ENCODE data around the gene MRFAP1. TPM values are rescaled to one million over a fixed set of nuclear protein-coding genes. Genes with fewer than 3 reads are reported as not detected.

The MRFAP1 gene
- total RNA-seq, 1 donor from 2014 or later, result 178 TPM

DNA sequence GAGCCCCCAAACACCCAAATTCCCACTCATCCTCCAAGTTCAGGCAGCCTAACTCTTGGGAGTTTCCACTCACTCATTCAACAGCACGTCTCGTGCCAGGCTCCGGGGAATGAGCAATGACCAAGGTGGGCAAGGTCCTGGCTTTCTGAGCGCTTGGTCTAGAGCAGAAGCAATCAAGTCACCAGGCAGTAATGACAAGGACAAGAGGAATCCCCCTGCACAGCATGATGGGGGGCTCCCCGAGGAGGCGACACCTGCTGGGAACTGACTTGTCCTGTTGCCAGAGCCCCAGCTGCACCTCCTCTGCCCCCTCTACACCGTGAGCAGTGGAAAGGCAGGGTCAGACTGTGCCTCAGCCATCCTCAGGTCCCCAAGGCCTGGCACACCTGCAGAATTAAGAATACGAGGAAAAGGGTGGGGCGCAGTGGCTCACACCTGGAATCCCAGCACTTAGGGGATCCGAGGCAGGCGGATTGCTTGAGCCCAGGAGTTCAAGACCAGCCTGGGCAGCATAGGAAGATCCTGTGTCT, 25.7 kb upstream of the MRFAP1 start:
- Mint-ChIP-seq H3K36me3 (peaks cover 8% of the 10 kb centered on the region), H3K4me1 (no peaks in the 10 kb centered on the region), H3K27me3 (ENCODE audit: insufficient read depth, low read depth) (no peaks in the 10 kb centered on the region), H3K4me3 (no peak overlapping the region), H3K9me3 (no peaks in the 10 kb centered on the region), H3K27ac (no peak overlapping the region)
- H3K79me2 ChIP-seq (ENCODE audit: low read depth), result no peaks in the 10 kb centered on the region
- no peak for DNase-seq (ENCODE audit: low spot score)
- H3K9ac ChIP-seq, result no peak overlapping the region
- H3K27me3 ChIP-seq, result no peaks in the 10 kb centered on the region
- no peaks in the 10 kb centered on the region for H3K36me3 ChIP-seq
- no peak overlapping the region for H3K4me2 ChIP-seq
- TF ChIP-seq EZH2 (IDR thresholded peaks at IDR 0.05) (no peak), EZH2phosphoT487 (IDR thresholded peaks at IDR 0.05) (no peak)
- TF ChIP-seq, protein P1, sequence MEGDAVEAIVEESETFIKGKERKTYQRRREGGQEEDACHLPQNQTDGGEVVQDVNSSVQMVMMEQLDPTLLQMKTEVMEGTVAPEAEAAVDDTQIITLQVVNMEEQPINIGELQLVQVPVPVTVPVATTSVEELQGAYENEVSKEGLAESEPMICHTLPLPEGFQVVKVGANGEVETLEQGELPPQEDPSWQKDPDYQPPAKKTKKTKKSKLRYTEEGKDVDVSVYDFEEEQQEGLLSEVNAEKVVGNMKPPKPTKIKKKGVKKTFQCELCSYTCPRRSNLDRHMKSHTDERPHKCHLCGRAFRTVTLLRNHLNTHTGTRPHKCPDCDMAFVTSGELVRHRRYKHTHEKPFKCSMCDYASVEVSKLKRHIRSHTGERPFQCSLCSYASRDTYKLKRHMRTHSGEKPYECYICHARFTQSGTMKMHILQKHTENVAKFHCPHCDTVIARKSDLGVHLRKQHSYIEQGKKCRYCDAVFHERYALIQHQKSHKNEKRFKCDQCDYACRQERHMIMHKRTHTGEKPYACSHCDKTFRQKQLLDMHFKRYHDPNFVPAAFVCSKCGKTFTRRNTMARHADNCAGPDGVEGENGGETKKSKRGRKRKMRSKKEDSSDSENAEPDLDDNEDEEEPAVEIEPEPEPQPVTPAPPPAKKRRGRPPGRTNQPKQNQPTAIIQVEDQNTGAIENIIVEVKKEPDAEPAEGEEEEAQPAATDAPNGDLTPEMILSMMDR (IDR thresholded peaks at IDR 0.05), result no peak
- no peak overlapping the region for H2AFZ ChIP-seq (replicated peaks)
- H3F3A ChIP-seq (ENCODE audit: low read depth), result no peaks in the 10 kb centered on the region
- no peak overlapping the region for H3K4me3 ChIP-seq
- no peak overlapping the region for H3K27ac ChIP-seq
- H3K4me1 ChIP-seq, result no peaks in the 10 kb centered on the region
- no peaks in the 10 kb centered on the region for H4K20me1 ChIP-seq (ENCODE audit: low read depth)
- H3K9me3 ChIP-seq (ENCODE audit: low read depth), result no peaks in the 10 kb centered on the region

DNA sequence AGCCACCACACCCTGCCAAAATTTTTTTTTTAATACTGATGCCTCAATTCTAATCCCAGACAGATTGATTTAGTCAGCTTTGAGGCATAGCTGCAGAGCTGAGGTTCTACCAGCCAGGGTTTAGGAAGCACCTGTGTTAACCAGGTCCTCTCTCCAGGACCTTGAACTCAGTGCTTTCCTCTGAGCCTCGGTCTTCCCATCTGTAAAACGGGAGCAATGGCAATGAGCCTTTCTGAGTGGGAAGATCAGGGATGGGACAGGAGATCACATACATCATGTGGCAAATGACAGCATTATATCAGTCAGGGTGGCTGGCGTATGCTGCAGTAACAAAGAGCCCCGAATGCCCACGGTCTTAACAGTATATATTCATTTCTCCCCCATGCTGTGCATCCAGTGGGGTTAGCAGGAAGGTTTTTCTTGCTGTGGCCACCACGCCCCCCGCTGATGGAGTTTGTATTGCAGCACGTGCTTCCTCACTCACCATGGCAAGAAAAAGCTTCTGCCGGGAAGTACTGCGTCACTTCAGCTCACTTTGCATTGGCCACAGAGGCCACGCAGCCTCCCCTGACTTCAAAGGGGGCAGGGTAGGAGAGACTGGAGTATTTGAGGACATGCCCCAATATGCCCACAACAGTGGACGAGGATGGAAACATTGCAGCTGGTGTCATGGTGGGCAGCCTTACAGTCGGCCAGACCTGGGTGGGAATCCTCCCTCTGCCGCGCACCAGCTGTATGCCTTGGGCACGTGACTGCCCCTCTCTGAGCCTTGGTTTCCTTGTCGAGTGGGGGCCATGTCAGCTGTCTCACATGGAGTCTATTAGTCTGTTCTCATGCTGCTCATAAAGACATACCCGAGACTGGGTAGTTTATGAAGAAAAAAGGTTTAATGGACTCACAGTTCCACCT, 24.1 kb upstream of the MRFAP1 start:
- H3K36me3 Mint-ChIP-seq, result peaks cover 8% of the 10 kb centered on the region
- no peak overlapping the region for H3K4me3 ChIP-seq
- H3K4me1 Mint-ChIP-seq, result no peaks in the 10 kb centered on the region
- H3F3A ChIP-seq (ENCODE audit: low read depth), result no peaks in the 10 kb centered on the region
- TF ChIP-seq, protein P1 (IDR thresholded peaks at IDR 0.05), result no peak
- TF ChIP-seq EZH2phosphoT487 (IDR thresholded peaks at IDR 0.05), result no peak
- TF ChIP-seq EZH2 (IDR thresholded peaks at IDR 0.05), result no peak
- no peaks in the 10 kb centered on the region for H3K4me1 ChIP-seq
- no peaks in the 10 kb centered on the region for H4K20me1 ChIP-seq (ENCODE audit: low read depth)
- DNase-seq (ENCODE audit: low spot score), result no peak
- H3K36me3 ChIP-seq, result no peaks in the 10 kb centered on the region
- no peaks in the 10 kb centered on the region for H3K27me3 Mint-ChIP-seq (ENCODE audit: insufficient read depth, low read depth)
- H3K9me3 ChIP-seq (ENCODE audit: low read depth), result no peaks in the 10 kb centered on the region
- no peak overlapping the region for H3K4me2 ChIP-seq
- H3K4me3 Mint-ChIP-seq, result no peak overlapping the region
- H3K79me2 ChIP-seq (ENCODE audit: low read depth), result no peaks in the 10 kb centered on the region
- H3K27ac Mint-ChIP-seq, result no peak overlapping the region
- no peak overlapping the region for H3K9ac ChIP-seq
- H3K27me3 ChIP-seq, result no peaks in the 10 kb centered on the region
- no peak overlapping the region for H2AFZ ChIP-seq (replicated peaks)
- no peak overlapping the region for H3K27ac ChIP-seq
- H3K9me3 Mint-ChIP-seq, result no peaks in the 10 kb centered on the region

DNA sequence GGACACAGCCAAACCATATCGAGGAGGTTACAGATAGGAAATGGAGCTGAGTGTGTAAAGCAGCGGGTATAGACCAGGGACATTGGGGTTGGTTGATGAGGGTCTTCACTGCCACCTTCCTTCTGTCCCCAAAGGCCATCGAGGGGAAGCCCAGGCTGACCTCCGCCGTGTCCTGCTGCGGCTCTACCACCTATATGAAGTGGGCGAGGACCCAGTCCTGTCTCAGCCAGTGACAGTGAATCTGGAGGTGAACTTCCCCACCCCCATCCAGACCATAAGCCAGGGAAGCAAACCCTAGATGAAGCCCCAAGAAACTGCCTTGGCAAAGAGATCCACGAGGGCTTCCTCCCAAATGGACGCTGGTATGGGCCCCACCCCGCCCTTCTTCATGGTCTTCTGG, 23.2 kb upstream of the MRFAP1 start:
- H4K20me1 ChIP-seq (ENCODE audit: low read depth), result no peaks in the 10 kb centered on the region

More for the DNA sequence above, 23.2 kb upstream of the MRFAP1 start:
- no peaks in the 10 kb centered on the region for H3K79me2 ChIP-seq (ENCODE audit: low read depth)
- no peaks in the 10 kb centered on the region for H3K27me3 ChIP-seq
- no peaks in the 10 kb centered on the region for H3K4me1 ChIP-seq
- H3K9ac ChIP-seq, result no peak overlapping the region
- Mint-ChIP-seq H3K27ac (no peak overlapping the region), H3K36me3 (peaks cover 5% of the 10 kb centered on the region), H3K4me1 (no peaks in the 10 kb centered on the region), H3K9me3 (no peaks in the 10 kb centered on the region), H3K27me3 (ENCODE audit: insufficient read depth, low read depth) (no peaks in the 10 kb centered on the region), H3K4me3 (no peak overlapping the region)
- H3K9me3 ChIP-seq (ENCODE audit: low read depth), result no peaks in the 10 kb centered on the region
- no peak overlapping the region for H3K4me2 ChIP-seq
- DNase-seq (ENCODE audit: low spot score), result no peak
- no peaks in the 10 kb centered on the region for H3F3A ChIP-seq (ENCODE audit: low read depth)
- no peak overlapping the region for H2AFZ ChIP-seq (replicated peaks)
- no peak overlapping the region for H3K27ac ChIP-seq
- TF ChIP-seq, protein P1 (IDR thresholded peaks at IDR 0.05), result no peak
- no peak for TF ChIP-seq EZH2 (IDR thresholded peaks at IDR 0.05)
- no peak for TF ChIP-seq EZH2phosphoT487 (IDR thresholded peaks at IDR 0.05)
- H3K36me3 ChIP-seq, result no peaks in the 10 kb centered on the region
- no peak overlapping the region for H3K4me3 ChIP-seq

Data from neural progenitor cell (in vitro differentiated cells).